Measurements from ENCODE around the gene SOD3. TPM values are rescaled to one million over a fixed set of nuclear protein-coding genes. Genes with fewer than 3 reads are reported as not detected.

The SOD3 gene
- total and polyA plus RNA-seq, 9 of the 15 experiments (the other 6 are each of a cell fraction or from before 2014, with no cell fraction given) = 0.10 to 0.31 (median 0.24) TPM; not detected in 6

- no peak for TF ChIP-seq ZMIZ1 (IDR thresholded peaks at IDR 0.05; ENCODE audit: low read depth in 2 of 2, low read length in 2 of 2)
- TF ChIP-seq WHSC1 (IDR thresholded peaks at IDR 0.05; ENCODE audit: low read length) = no peak
- no peak for TF ChIP-seq NR1H2 (CRISPR knock-in tag; IDR thresholded peaks at IDR 0.05)
- no peak for TF ChIP-seq ZNF57 (CRISPR knock-in tag; IDR thresholded peaks at IDR 0.05)
Observed at GRCh38 chr4:24792552-24792951, 2.8 kb upstream of the SOD3 start (continued).

GRCh38 chr4:24793219-24794005 is 2.0 kb upstream of the SOD3 start:
- intact Hi-C loops (cut with micrococcal nuclease) (no loop called here), in situ Hi-C loops (cut with MboI) (no loop called here)
- TF ChIP-seq CTCF (IDR thresholded peaks at IDR 0.05 in 2 of 3, conservative IDR thresholded peaks at IDR 0.05 in 1 of 3; ENCODE audit: insufficient read depth in 2 of 3, low read depth in 1 of 3, low read length in 3 of 3) = peak; percentile 9 to 35 (median 20); a peak in 1 of 6 replicates
- TF ChIP-seq MAFK (IDR thresholded peaks at IDR 0.05; ENCODE audit: low read length) = no peak
- TF ChIP-seq CTCFL (IDR thresholded peaks at IDR 0.05; ENCODE audit: borderline replicate concordance, insufficient read depth, low read depth, low read length, poor library complexity, severe bottlenecking) = peak; percentile 42
- TF ChIP-seq ELF2 (CRISPR knock-in tag; IDR thresholded peaks at IDR 0.05) = no peak
- H3K79me2 ChIP-seq (ENCODE audit: control insufficient read depth, insufficient read depth, low read length) = no peaks in the 10 kb centered on the region
- FAIRE-seq = no peak
- no peaks in the 10 kb centered on the region; the same call in 1 of the 2 replicates for H4K20me1 ChIP-seq (replicated peaks; ENCODE audit: control insufficient read depth, insufficient read depth, low read length)
- WGBS (ENCODE audit: insufficient coverage, low coverage, missing lambda C conversion rate) = under 1% methylated on average over 8 of the region's 8 CpGs
- DNase-seq (ENCODE audit: extremely low read depth in 1 of 4, low spot score in 3 of 4) = peak in 2 of 4 experiments; percentile 11 to 22
- POLR2A ChIA-PET = interaction anchor here (1.5 kb wide), 1 partner anchor 11 kb away, joined by 4 read pairs; no protein-coding TSS in a partner anchor
- H3K27ac ChIP-seq (ENCODE audit: extremely low read depth, low read depth, low read length) = no peak overlapping the region
- no TSS peak for BruUV-seq (replicated peaks)
- no peak overlapping the region for H3K9ac ChIP-seq (ENCODE audit: insufficient read depth in 1 of 2, low read depth in 2 of 2, low read length in 2 of 2)
- H3K4me2 ChIP-seq (ENCODE audit: insufficient read depth, low read length) = no peak overlapping the region; the same call in 1 of the 2 replicates
- no peak overlapping the region for H3K4me3 ChIP-seq
- no peaks in the 10 kb centered on the region for H3K9me1 ChIP-seq (ENCODE audit: control insufficient read depth, insufficient read depth, low read length)
- 0 out of 3 replicates have a peak, but pooled peaks have one; percentile 24 for ATAC-seq
- H3K9me3 ChIP-seq (replicated peaks; ENCODE audit: control insufficient read depth, insufficient read depth, low read depth, low read length) = no peaks in the 10 kb centered on the region
- H3K4me1 ChIP-seq (replicated peaks in 1 of 2; ENCODE audit: control insufficient read depth in 2 of 2, insufficient read depth in 2 of 2, low read length in 2 of 2) = peaks cover 8 to 19% of the 10 kb centered on the region in 2 experiments; a peak in 4 of 5 replicates
- H2AFZ ChIP-seq (ENCODE audit: low read depth, low read length) = no peak overlapping the region
- H3K36me3 ChIP-seq (ENCODE audit: control insufficient read depth, insufficient read depth, low read length) = no peaks in the 10 kb centered on the region
- CTCF ChIA-PET (ENCODE audit: low intra/inter-chr PET ratio) = no interaction called here
- H3K27me3 ChIP-seq (ENCODE audit: control insufficient read depth in 2 of 2, insufficient read depth in 2 of 2, low read length in 2 of 2) = peaks cover 2 to 19% of the 10 kb centered on the region in 2 experiments; a peak in 4 of 5 replicates

All from K562 (cell line).